Neutrophil (primary cell): ENCODE results near the gene GNB4.

Source experiments
- H3K27ac ChIP-seq: fragments of 200-600 bp; sonication (generic); 2 replicates; pipeline ENCODE4 v1.5.1; 2016; ENCODE audit warnings: mild to moderate bottlenecking, moderate library complexity
- H3K27me3 ChIP-seq: fragments of 200-600 bp; sonication (generic); 2 replicates; pipeline ENCODE4 v1.6.0; 2016; ENCODE audit warnings: mild to moderate bottlenecking
- H3K36me3 ChIP-seq: fragments of 200-600 bp; sonication (generic); 2 replicates; pipeline ENCODE4 v1.5.1; 2017
- H3K4me1 ChIP-seq, 2 experiments: fragments of 200-600 bp in 1 of 2; sonication (generic) in 1 of 2; 1 replicate in 1 of 2; 2 replicates in 1 of 2; pipeline versions ENCODE4 v1.5.1 to v1.6.1; 2013 to 2016; ENCODE audit warnings: low read depth in 1 of 2, low read length in 1 of 2, mild to moderate bottlenecking in 1 of 2, moderate library complexity in 1 of 2; ENCODE audit not compliant: control insufficient read depth in 1 of 2, insufficient read depth in 1 of 2
- H3K4me3 ChIP-seq, 2 experiments: fragments of 200-600 bp in 1 of 2; sonication (generic) in 1 of 2; 1 replicate in 1 of 2; 2 replicates in 1 of 2; pipeline ENCODE4 v1.5.1; 2013 to 2016; ENCODE audit warnings: low read depth in 1 of 2, low read length in 1 of 2, mild to moderate bottlenecking in 1 of 2, moderate library complexity in 1 of 2
- H3K9me3 ChIP-seq: fragments of 200-600 bp; sonication (generic); 2 replicates; pipeline ENCODE4 v1.5.1; 2016
- CTCF ChIP-seq: fragments of 200-600 bp; sonication (generic); IDR thresholded peaks from 2 replicates; pipeline ENCODE4 v1.5.1; 2016; ENCODE audit warnings: antibody characterized with exemption

Gene GNB4

GRCh38 chr3:179452176-179452564 is 900 bp upstream of the GNB4 start:
- Histone ChIP-seq H3K36me3 (no peaks in the 10 kb centered on the region), H3K9me3 (no peaks in the 10 kb centered on the region), H3K4me3 (peak overlapping the region; percentile 84 to 86), H3K4me1 (peaks cover 25 to 27% of the 10 kb centered on the region in 2 experiments), H3K27ac (peak overlapping the region; percentile 98), H3K27me3 (no peaks in the 10 kb centered on the region)
- no peak for TF ChIP-seq CTCF

- peak overlapping the region; percentile 98 for H3K27ac ChIP-seq
- peak overlapping the region; percentile 84 to 86 for H3K4me3 ChIP-seq
Observed at GRCh38 chr3:179450901-179451264, 387 bp downstream of the GNB4 start.

GRCh38 chr3:179450261-179450701 is 989 bp downstream of the GNB4 start:
- Histone ChIP-seq H3K9me3 (no peaks in the 10 kb centered on the region), H3K4me1 (peaks cover 25 to 27% of the 10 kb centered on the region in 2 experiments), H3K27ac (peak overlapping the region; percentile 98), H3K27me3 (no peaks in the 10 kb centered on the region), H3K36me3 (no peaks in the 10 kb centered on the region), H3K4me3 (peak overlapping the region; percentile 84 to 86)
- TF ChIP-seq CTCF = no peak

More at GRCh38 chr3:179450901-179451264, 387 bp downstream of the GNB4 start:
- TF ChIP-seq CTCF = no peak
- H3K36me3 ChIP-seq = no peaks in the 10 kb centered on the region
- H3K27me3 ChIP-seq = no peaks in the 10 kb centered on the region
- no peaks in the 10 kb centered on the region for H3K9me3 ChIP-seq
- peaks cover 25 to 27% of the 10 kb centered on the region in 2 experiments for H3K4me1 ChIP-seq

- TF ChIP-seq CTCF = no peak
- Histone ChIP-seq H3K9me3 (no peaks in the 10 kb centered on the region), H3K4me1 (peaks cover 25 to 27% of the 10 kb centered on the region in 2 experiments), H3K27me3 (no peaks in the 10 kb centered on the region), H3K4me3 (peak overlapping the region; percentile 84 to 86), H3K27ac (peak overlapping the region; percentile 98), H3K36me3 (no peaks in the 10 kb centered on the region)
Observed at GRCh38 chr3:179449636-179450035, 1.6 kb downstream of the GNB4 start.

- no peaks in the 10 kb centered on the region for H3K9me3 ChIP-seq
- H3K4me3 ChIP-seq = no peak overlapping the region
- H3K4me1 ChIP-seq = peaks cover 21 to 25% of the 10 kb centered on the region in 2 experiments
- TF ChIP-seq CTCF = no peak
- H3K27ac ChIP-seq = no peak overlapping the region
- no peaks in the 10 kb centered on the region for H3K36me3 ChIP-seq
- no peaks in the 10 kb centered on the region for H3K27me3 ChIP-seq
Observed at GRCh38 chr3:179447251-179447650, 4.0 kb downstream of the GNB4 start.

GRCh38 chr3:179446501-179446900 is 4.8 kb downstream of the GNB4 start:
- Histone ChIP-seq H3K36me3 (no peaks in the 10 kb centered on the region), H3K9me3 (no peaks in the 10 kb centered on the region), H3K4me3 (no peak overlapping the region), H3K27me3 (no peaks in the 10 kb centered on the region), H3K27ac (no peak overlapping the region), H3K4me1 (peaks cover 14 to 18% of the 10 kb centered on the region in 2 experiments)
- no peak for TF ChIP-seq CTCF
